ENCODE data around the gene NADK. TPM values are rescaled to one million over a fixed set of nuclear protein-coding genes. Genes with fewer than 3 reads are reported as not detected.
"Not testable (repeated sequence)": the region's sequence is repeated elsewhere in the genome, so short reads cannot be mapped to it uniquely, and the experiment has no call there.

NADK gene
- total RNA-seq, 1 donor from 2014 or later, result 39.3 TPM

- DNase-seq, result no peak
Observed at GRCh38 chr1:1763657-1764621, 14.3 kb downstream of the NADK start.

- DNase-seq, result no peak
Observed at GRCh38 chr1:1761504-1762376, 16.5 kb downstream of the NADK start.

- DNase-seq, result no peak
Observed at GRCh38 chr1:1760715-1761114, 17.6 kb downstream of the NADK start.

DNA sequence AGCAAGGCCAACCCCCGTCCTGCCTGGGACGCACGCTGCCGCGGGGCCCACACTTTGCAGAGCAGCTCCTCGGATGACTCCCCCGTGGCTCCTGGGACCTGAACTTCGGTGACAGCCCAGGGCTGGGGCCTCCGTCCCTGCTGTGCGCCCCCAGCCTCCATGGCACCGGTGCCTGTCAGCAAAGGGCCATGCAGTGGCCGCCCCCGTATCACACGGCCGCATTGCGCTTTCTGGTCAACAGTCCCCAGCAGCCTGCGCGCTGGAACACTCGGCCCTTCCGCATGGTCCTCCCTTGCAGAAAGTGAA is 18.0 kb downstream of the NADK start:
- no peak for DNase-seq

DNA sequence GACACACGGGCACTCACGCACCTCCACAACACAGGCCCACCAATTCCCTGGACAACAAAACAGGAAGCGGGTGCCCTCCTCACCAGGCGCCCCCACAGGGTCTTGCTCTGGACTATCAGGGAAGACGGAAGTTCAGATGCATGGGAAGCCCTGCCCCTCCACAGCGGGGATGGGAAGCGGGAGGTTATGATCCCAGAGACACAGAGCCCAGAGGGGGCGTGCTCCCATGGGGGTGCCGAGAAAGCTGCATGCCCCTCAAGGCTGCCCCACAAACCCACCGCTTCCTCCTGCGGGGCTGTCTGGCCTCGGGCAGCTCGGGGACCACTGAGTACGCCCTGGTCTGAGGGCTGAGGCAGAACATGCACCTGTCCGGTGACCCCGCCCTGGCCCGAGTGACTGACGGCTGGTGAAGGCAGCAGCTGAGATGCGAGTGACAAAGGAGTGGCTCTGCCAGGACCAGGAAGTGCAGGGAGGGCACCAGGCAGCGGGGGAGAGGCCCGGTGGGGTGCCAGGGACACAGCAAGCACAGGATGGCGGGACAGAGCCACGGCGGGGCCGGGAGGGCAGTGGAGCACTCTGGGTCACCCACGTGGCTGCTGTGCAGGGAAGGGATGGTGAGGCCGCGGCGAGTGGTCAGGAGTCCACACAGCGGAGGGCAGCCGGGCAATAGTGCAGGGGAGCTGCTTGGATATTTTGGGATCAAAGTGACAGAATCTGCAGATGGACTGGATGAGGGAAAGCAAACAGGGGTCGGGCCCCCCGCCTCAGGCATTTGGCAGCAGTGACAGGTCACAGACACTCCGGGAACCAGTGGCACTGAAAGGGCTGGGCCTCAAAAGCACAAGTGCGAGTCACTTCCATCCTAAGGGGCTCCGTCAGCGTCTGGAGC is 18.6 kb downstream of the NADK start:
- no peak for DNase-seq

GRCh38 chr1:1758692-1759455 is 19.4 kb downstream of the NADK start:
- DNase-seq, result no peak

DNA sequence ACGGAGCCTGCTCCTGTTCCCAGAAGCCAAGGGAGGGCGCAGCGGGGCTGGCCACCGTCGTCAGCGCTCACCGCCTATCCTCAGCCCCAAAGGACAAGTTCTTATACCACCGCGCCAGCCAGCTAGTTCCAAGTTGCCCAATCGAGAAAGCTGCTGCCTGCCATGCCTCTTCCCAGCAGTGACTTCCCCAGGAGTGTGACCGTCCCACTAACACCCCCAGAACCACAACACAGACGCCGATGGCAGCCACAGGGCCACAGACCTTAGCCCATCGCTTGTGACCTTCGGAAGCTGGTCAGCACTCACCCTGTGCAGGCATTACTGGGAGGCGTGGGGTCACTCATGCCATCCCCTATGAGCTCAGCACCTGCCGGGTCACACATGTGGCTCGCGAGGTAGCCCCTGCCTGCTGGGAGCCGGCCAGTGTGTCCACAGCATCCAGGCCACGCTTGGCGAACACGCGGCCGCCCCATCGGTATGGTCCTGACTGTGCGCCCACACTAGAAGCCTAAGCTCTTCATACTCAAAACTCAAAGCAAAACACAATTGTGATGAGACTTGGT is 20.1 kb downstream of the NADK start:
- no peak for DNase-seq

DNA sequence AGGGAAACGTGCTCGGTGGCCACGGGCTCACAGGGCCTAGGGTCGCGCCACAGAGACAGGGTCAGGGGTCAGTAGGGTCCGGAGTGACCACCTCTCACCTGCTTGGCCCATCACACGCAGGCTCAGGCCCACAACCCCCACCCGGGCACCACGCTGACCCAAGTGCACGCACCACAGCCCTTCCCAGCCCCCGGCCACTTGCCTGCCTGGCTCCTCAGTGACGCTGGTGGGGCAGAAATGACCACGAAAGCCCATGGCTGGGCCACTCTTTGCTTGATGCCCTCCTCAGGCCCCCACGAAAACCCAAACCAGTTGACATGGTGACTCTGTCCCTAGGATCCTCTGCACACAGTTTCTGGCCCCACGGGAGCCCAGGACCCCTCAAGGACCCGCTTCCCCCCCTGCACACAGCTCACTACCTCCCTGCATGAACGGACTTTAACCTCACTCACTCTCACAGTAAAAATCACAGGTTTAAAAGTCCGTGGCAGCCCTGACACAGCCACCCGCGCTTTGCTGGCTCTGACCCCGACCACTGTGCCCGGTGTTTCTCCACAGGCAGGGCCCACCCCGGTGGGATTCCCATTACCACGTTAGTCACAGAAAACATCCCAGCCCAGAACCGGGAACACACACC is 20.7 kb downstream of the NADK start:
- no peak for DNase-seq

- DNase-seq, result no peak
Observed at GRCh38 chr1:1756661-1757421, 21.4 kb downstream of the NADK start.

GRCh38 chr1:1755852-1756251 is 22.4 kb downstream of the NADK start:
- no peak for DNase-seq

- DNase-seq, result no peak
Observed at GRCh38 chr1:1755426-1755825, 22.8 kb downstream of the NADK start.

DNA sequence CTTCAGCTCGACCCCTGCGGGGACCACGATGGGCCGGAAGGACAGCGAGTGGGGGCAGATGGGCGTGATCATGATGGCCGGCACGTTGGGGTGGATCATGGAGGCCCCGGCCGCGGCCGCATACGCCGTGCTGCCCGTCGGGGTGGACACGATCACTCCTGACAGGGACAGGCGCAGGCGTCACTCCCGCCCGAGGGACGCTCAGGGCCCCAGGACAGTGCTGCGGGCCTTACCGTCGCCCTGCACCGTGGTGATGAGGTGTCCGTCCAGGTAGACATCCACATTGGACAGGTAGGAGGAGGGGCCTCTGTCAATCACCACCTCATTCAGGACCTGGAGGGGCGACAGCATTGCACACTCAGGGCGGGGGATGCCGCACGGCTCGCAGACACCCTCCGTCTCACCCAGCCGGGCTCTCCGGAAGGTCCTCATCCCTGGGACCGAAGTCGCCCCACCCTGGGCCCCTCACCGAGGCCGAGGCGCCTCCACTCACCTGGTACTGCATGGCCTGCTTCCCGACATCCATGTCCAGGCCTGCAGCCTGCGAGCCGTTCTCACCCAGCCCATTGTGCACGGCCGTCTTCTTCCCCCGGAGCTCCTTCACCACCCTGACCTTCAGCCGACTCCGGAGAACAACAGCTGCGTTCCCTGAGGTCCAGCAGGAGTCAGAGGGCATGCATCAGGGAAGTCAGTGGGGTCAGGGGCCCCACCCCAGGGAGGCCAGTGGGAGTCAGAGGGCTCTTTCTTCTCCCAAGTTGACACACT is 24.0 kb downstream of the NADK start:
- no peak for DNase-seq

- DNase-seq, result no peak
Observed at GRCh38 chr1:1753607-1754005, 24.7 kb downstream of the NADK start.

GRCh38 chr1:1752636-1753606 is 25.3 kb downstream of the NADK start:
- DNase-seq, result peak; percentile 57

DNA sequence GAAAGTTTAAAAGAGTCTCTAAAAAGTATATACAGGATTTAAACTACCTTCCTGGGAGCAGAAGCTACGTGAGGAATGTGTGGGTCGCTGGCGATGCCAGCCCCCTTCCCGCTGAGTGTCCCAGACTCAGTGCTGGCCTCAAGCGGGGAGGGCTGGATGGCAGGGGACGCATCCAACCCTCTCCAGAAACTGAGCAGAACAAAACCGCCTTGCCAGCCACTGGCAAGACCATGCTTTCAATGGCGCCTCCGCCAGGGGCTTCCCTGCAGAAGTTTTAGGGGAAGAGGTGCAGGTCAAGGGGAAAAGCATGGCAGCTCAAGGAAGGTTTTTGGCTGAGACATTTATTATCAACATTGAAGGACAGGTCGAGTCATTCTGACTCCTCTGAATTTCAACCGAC is 26.1 kb downstream of the NADK start:
- DNase-seq, result peak; percentile 48

DNA sequence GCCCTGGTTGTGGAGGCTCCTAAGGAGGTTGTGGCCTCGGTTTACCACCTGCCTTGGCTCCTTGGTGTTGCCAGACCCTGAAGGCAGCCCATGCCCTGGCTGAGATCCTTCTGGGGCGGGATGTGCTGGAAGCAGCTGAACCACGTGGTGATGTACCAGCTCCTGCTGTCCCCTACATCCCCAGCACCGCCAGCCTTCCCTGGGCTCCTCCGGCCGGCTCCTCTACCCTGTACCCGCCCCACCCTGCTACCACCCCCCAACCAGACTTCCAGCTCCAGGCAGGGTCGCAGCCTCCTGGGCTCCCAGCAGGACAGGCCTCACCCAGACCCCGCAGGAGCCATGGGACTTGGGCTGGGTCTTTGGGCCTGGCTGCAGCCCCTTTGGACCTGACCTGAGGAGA is 28.3 kb downstream of the NADK start:
- DNase-seq, result not testable (repeated sequence)

GRCh38 chr1:1748686-1749321 is 29.5 kb downstream of the NADK start:
- no peak for DNase-seq
